HCT116 (cell line): Measurements from ENCODE around the gene TMEM204. TPM values are rescaled to one million over a fixed set of nuclear protein-coding genes. Genes with fewer than 3 reads are reported as not detected.

Experiments used
- ATAC-seq: fragments of 200-7000 bp; cut with Tn5 transposase; 2 replicates; pipeline ENCODE4 v1.9.1; 2020; ENCODE audit warnings: mild to moderate bottlenecking, moderate library complexity
- BruUV-seq: library from RNA; stranded (reverse); fragments of 400-500 nt; replicated peaks from 2 replicates; lab custom pipeline; 2021; lab: Mats Ljungman, UMichigan
- CTCF ChIA-PET: fragments of 300-600 bp; sonication (Branson Sonifier 250); formaldehyde crosslinking; loops from one replicate; lab custom pipeline; 2021; ENCODE audit warnings: antibody characterized with exemption; lab: Charles Lee
- POLR2A ChIA-PET: fragments of 300-600, 350-600 bp; sonication (Branson Sonifier 250); formaldehyde crosslinking; loops from one replicate; lab custom pipeline; 2021; ENCODE audit warnings: antibody characterized with exemption; lab: Charles Lee
- RAD21 ChIA-PET, 2 experiments: fragments of 300-600 bp; sonication (Branson Sonifier 250); formaldehyde crosslinking; loops; one replicate each; lab custom pipeline; 2023; ENCODE audit warnings: low total read pairs in 2 of 2; ENCODE audit not compliant: uncharacterized antibody in 2 of 2, unreplicated experiment in 2 of 2, low non-redundant PET in 1 of 2; lab: Charles Lee
- DNase-seq: peaks from one replicate; pipeline ENCODE4 v3.0.0-alpha.2; 2010; ENCODE audit warnings: low read depth, low spot score
- H2AFZ ChIP-seq: fragments of 200-600 bp; shearing (Covaris generic), sonication (generic); 2 replicates; pipeline ENCODE4 v1.6.1; 2017; ENCODE audit warnings: low read depth, mixed run types, mixed read lengths, antibody characterized with exemption, low read length; ENCODE audit not compliant: poor library complexity, severe bottlenecking
- H3K27ac ChIP-seq: 2 replicates; pipeline ENCODE4 v1.5.1; 2012; ENCODE audit warnings: low read depth, low read length
- H3K27me3 ChIP-seq: fragments of 200-600 bp; sonication (generic); 2 replicates; pipeline ENCODE4 v1.6.1; 2016; ENCODE audit warnings: mixed run types, low read length, mixed read lengths; ENCODE audit not compliant: insufficient read depth
- H3K36me3 ChIP-seq, 2 experiments: fragments of 200-500 bp in 1 of 2; fragments of 200-600 bp in 1 of 2; sonication (Bioruptor generic) in 1 of 2; sonication (generic) in 1 of 2; 2 replicates each; pipeline versions ENCODE4 v1.5.1 to v1.6.1; 2014 to 2016; ENCODE audit warnings: low read length in 2 of 2, inconsistent platforms in 1 of 2, mixed read lengths in 1 of 2, mixed run types in 1 of 2; ENCODE audit not compliant: insufficient read depth in 2 of 2, control insufficient read depth in 1 of 2
- H3K4me1 ChIP-seq, 2 experiments: fragments of 200-600 bp in 1 of 2; sonication (generic) in 1 of 2; 2 replicates each; pipeline versions ENCODE4 v1.5.1 to v1.6.1; 2012 to 2017; ENCODE audit warnings: low read length in 2 of 2, inconsistent platforms in 1 of 2, mild to moderate bottlenecking in 1 of 2, mixed read lengths in 1 of 2, mixed run types in 1 of 2, moderate library complexity in 1 of 2; ENCODE audit not compliant: insufficient read depth in 2 of 2, control insufficient read depth in 1 of 2
- H3K4me2 ChIP-seq: fragments of 200-600 bp; sonication (generic); 2 replicates; pipeline ENCODE4 v1.6.1; 2017; ENCODE audit warnings: mixed run types, low read length, mixed read lengths
- H3K4me3 ChIP-seq, 2 experiments: fragments of 200-600 bp in 1 of 2; sonication (generic) in 1 of 2; replicated peaks in 1 of 2; 2 replicates each; pipeline ENCODE4 v1.5.1; 2011 to 2016; ENCODE audit warnings: low read length in 2 of 2, control low read depth in 1 of 2, low read depth in 1 of 2, mild to moderate bottlenecking in 1 of 2, mixed read lengths in 1 of 2, mixed run types in 1 of 2
- H3K79me2 ChIP-seq: fragments of 200-600 bp; sonication (generic); 2 replicates; pipeline ENCODE4 v1.6.1; 2017; ENCODE audit warnings: mild to moderate bottlenecking, mixed run types, low read length, moderate library complexity, mixed read lengths; ENCODE audit not compliant: insufficient read depth
- H3K9ac ChIP-seq: fragments of 200-600 bp; sonication (generic); 2 replicates; pipeline ENCODE4 v1.6.1; 2016; ENCODE audit warnings: low read length, mixed read lengths
- H3K9me2 ChIP-seq: fragments of 200-600 bp; sonication (generic), shearing (Covaris generic); 2 replicates; pipeline ENCODE4 v1.6.1; 2017; ENCODE audit warnings: mixed run types, mild to moderate bottlenecking, moderate library complexity; ENCODE audit not compliant: insufficient read depth
- H3K9me3 ChIP-seq, 2 experiments: fragments of 200-500 bp in 1 of 2; fragments of 200-600 bp in 1 of 2; sonication (Bioruptor generic) in 1 of 2; sonication (generic) in 1 of 2; 2 replicates each; pipeline ENCODE4 v1.6.1; 2014 to 2017; ENCODE audit warnings: low read length in 2 of 2, mixed read lengths in 2 of 2, inconsistent platforms in 1 of 2, low read depth in 1 of 2, mild to moderate bottlenecking in 1 of 2, mixed run types in 1 of 2, moderate library complexity in 1 of 2; ENCODE audit not compliant: control insufficient read depth in 1 of 2, insufficient read depth in 1 of 2
- H4K20me1 ChIP-seq: fragments of 200-600 bp; sonication (generic), shearing (Covaris generic); 2 replicates; pipeline ENCODE4 v1.6.1; 2017; ENCODE audit warnings: mixed run types, mild to moderate bottlenecking, moderate library complexity; ENCODE audit not compliant: insufficient read depth
- CBX3 ChIP-seq: IDR thresholded peaks from 2 replicates; pipeline ENCODE4 v1.6.1; 2012; ENCODE audit warnings: low read depth
- CEBPB ChIP-seq: IDR thresholded peaks from 2 replicates; pipeline ENCODE4 v1.6.1; 2012; ENCODE audit warnings: low read depth
- EGR1 ChIP-seq: IDR thresholded peaks from 2 replicates; pipeline ENCODE4 v1.6.1; 2012; ENCODE audit warnings: low read depth
- ELF1 ChIP-seq: IDR thresholded peaks from 2 replicates; pipeline ENCODE4 v1.6.1; 2012; ENCODE audit warnings: low read depth, borderline replicate concordance
- EZH2 ChIP-seq: fragments of 200-600 bp; sonication (generic); IDR thresholded peaks from 2 replicates; pipeline ENCODE4 v1.6.1; 2017; ENCODE audit warnings: antibody characterized with exemption, mixed run types
- FOSL1 ChIP-seq: IDR thresholded peaks from 2 replicates; pipeline ENCODE4 v1.6.1; 2012; ENCODE audit warnings: low read depth
- JUND ChIP-seq: IDR thresholded peaks from 2 replicates; pipeline ENCODE4 v1.6.1; 2012
- POLR2A ChIP-seq: IDR thresholded peaks from 2 replicates; pipeline ENCODE4 v1.7.0; 2011; ENCODE audit warnings: borderline replicate concordance; ENCODE audit not compliant: insufficient read depth, insufficient read length; ENCODE audit errors: extremely low read depth
- POLR2AphosphoS5 ChIP-seq: IDR thresholded peaks from 2 replicates; pipeline ENCODE4 v1.6.1; 2011; ENCODE audit warnings: mild to moderate bottlenecking, low read depth, low read length, moderate library complexity
- RAD21 ChIP-seq: IDR thresholded peaks from 2 replicates; pipeline ENCODE4 v1.6.1; 2012; ENCODE audit warnings: low read depth, mild to moderate bottlenecking
- SIN3A ChIP-seq: IDR thresholded peaks from 2 replicates; pipeline ENCODE4 v1.6.1; 2012; ENCODE audit warnings: low read depth
- SRF ChIP-seq: IDR thresholded peaks from 2 replicates; pipeline ENCODE4 v1.6.1; 2012; ENCODE audit warnings: low read depth
- TCF7L2 ChIP-seq: IDR thresholded peaks from 2 replicates; pipeline ENCODE4 v1.7.0; 2011; ENCODE audit warnings: borderline replicate concordance, inconsistent platforms; ENCODE audit not compliant: insufficient read depth, insufficient read length; ENCODE audit errors: extremely low read depth
- ZFX ChIP-seq: fragments of 450-650 bp; IDR thresholded peaks from 2 replicates; pipeline ENCODE4 v1.6.1; 2017
- intact Hi-C: fragments of 100-400 bp; cut with micrococcal nuclease; formaldehyde crosslinking; loops from 2 replicates; pipeline ENCODE4 v1.10.0; 2022
- total RNA-seq: library from RNA; stranded (reverse); gene quantifications from one replicate; pipeline ENCODE4 v1.2.1, GENCODE V29; 2021; ENCODE audit not compliant: unreplicated experiment
- TF ChIP-seq, protein P1 (sequence below), 3 experiments: fragments of 200-600 bp in 1 of 3; sonication (generic) in 1 of 3; IDR thresholded peaks in 2 of 3; conservative IDR thresholded peaks in 1 of 3; 2 replicates each; pipeline ENCODE4 v1.5.1; 2012 to 2017; ENCODE audit warnings: low read depth in 2 of 3, low read length in 2 of 3, antibody characterized with exemption in 1 of 3, borderline replicate concordance in 1 of 3, control low read depth in 1 of 3, mild to moderate bottlenecking in 1 of 3, mixed read lengths in 1 of 3, mixed run types in 1 of 3, moderate library complexity in 1 of 3; ENCODE audit not compliant: insufficient read depth in 1 of 3
- TF ChIP-seq, protein P2 (sequence below): IDR thresholded peaks from 2 replicates; pipeline ENCODE4 v1.6.1; 2012; ENCODE audit warnings: low read depth
- TF ChIP-seq, protein P3 (sequence below): IDR thresholded peaks from 2 replicates; pipeline ENCODE4 v1.6.1; 2012

TMEM204 gene
- total RNA-seq, 1 experiment from 2014 or later, result 0.22 TPM

DNA sequence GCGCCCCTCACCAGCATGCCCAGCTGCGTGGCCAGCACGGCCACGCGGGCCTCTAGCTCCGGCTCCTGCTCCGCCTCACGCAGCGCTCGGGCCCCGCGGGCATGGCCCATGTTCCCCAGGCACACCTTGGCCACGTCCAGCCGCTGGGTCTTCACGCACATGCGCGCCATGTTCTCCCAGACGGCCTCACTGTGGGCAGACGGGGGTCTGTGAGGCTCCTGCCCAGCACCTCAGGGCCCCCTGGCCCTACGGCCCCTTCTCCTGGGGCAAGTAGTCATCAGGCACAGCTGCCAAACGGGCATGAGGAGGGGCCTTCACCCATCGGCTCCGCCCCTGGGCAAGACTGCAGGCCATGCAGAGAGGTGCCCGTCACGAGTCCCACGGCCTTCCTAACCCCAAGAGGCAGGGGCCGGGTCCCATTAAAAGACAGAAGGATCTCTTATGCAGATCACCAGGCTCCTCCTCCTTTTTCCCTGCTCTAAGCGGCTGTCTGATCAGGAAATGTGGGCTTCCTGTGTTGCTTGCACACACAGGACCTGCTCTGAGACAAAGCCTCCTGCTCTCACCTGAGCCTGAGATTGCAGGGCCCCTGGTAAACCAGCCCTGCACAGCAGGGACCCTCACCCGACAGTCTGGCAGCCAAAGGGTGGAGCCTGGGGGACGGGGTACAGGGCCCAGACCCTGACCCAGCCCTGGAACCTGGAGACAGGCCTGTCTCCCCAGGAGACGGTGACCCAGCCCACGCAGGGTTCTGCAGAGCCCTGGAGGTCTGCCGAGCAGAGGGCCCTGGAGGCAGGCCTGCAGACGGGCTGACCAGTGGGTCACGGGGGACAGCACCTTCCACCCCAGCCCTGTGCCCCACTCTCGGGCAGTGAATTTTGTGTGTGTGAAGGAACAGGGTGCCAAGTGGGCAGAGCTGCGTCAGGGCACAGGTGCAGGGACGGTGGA, 6.6 kb upstream of the TMEM204 start (continued):
- TF ChIP-seq EZH2, result no peak

DNA sequence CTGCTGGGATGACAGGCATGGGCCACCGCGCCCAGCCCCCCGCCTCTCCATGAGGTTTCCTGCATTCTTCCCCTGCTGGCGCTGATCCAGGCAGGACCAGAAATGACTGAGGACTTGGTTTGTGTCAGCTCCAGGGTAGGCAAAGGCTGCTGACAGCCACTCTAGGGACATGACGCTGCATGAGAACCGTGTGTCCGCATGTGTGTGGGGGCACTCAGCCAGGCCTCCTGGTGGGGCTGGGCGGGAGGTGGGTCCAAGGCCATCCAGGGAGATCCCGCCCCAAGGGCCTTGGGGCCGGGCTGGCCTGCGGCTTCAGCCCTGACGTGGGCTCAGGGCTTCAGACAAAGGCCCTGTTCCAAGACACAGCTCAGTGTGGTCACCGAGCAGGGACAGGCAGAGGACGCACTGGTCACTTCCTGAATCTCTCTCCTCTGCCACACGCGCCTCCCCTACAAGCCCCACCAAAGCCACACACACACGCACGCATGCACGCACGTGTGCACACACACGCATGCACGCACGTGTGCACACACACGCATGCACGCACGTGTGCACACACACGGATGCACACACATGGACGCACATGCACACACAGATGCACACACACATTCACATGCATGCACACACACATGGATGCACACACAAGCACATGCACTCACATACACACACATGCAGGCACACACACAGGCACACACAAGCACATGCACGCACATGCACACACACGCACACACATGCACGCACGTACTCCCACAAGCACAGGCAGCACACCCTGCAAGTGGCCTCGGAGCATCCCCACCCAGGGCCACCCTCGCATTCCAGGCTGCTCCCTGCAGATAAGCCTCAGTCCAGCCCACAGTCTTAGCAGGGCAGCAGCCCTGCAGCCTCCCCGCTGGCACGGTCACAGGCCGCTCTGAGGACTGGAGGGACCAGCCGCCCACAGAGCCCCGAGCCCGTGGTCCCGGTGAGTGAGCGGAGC, 5.3 kb upstream of the TMEM204 start:
- H3K4me1 ChIP-seq, result no peaks in the 10 kb centered on the region
- no peak overlapping the region for H3K4me3 ChIP-seq
- no peaks in the 10 kb centered on the region for H4K20me1 ChIP-seq
- POLR2A ChIA-PET, result no interaction called here
- H3K27ac ChIP-seq, result no peak overlapping the region
- H3K9me3 ChIP-seq, result no peaks in the 10 kb centered on the region
- no peaks in the 10 kb centered on the region for H3K9me2 ChIP-seq
- ATAC-seq (no peak), DNase-seq (no peak)
- no peaks in the 10 kb centered on the region for H3K36me3 ChIP-seq
- CTCF ChIA-PET, result no interaction called here
- H3K79me2 ChIP-seq, result no peaks in the 10 kb centered on the region
- no TSS peak for BruUV-seq
- H2AFZ ChIP-seq, result no peak overlapping the region
- intact Hi-C loops, result no loop called here
- H3K9ac ChIP-seq, result no peak overlapping the region
- no peak overlapping the region for H3K4me2 ChIP-seq
- H3K27me3 ChIP-seq, result no peaks in the 10 kb centered on the region
- RAD21 ChIA-PET, result no interaction called here
- TF ChIP-seq ZFX, result no peak
- no peak for TF ChIP-seq TCF7L2
- TF ChIP-seq POLR2A, result no peak
- TF ChIP-seq, protein P1, sequence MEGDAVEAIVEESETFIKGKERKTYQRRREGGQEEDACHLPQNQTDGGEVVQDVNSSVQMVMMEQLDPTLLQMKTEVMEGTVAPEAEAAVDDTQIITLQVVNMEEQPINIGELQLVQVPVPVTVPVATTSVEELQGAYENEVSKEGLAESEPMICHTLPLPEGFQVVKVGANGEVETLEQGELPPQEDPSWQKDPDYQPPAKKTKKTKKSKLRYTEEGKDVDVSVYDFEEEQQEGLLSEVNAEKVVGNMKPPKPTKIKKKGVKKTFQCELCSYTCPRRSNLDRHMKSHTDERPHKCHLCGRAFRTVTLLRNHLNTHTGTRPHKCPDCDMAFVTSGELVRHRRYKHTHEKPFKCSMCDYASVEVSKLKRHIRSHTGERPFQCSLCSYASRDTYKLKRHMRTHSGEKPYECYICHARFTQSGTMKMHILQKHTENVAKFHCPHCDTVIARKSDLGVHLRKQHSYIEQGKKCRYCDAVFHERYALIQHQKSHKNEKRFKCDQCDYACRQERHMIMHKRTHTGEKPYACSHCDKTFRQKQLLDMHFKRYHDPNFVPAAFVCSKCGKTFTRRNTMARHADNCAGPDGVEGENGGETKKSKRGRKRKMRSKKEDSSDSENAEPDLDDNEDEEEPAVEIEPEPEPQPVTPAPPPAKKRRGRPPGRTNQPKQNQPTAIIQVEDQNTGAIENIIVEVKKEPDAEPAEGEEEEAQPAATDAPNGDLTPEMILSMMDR (IDR thresholded peaks at IDR 0.05 in 2 of 3, conservative IDR thresholded peaks at IDR 0.05 in 1 of 3; ENCODE audit: borderline replicate concordance in 1 of 3, insufficient read depth in 1 of 3, low read depth in 2 of 3, low read length in 2 of 3), result no peak
- TF ChIP-seq SIN3A, result no peak
- no peak for TF ChIP-seq SRF
- no peak for TF ChIP-seq ELF1
- TF ChIP-seq EGR1, result no peak
- TF ChIP-seq RAD21, result no peak
- no peak for TF ChIP-seq FOSL1
- no peak for TF ChIP-seq CEBPB
- TF ChIP-seq, protein P2, sequence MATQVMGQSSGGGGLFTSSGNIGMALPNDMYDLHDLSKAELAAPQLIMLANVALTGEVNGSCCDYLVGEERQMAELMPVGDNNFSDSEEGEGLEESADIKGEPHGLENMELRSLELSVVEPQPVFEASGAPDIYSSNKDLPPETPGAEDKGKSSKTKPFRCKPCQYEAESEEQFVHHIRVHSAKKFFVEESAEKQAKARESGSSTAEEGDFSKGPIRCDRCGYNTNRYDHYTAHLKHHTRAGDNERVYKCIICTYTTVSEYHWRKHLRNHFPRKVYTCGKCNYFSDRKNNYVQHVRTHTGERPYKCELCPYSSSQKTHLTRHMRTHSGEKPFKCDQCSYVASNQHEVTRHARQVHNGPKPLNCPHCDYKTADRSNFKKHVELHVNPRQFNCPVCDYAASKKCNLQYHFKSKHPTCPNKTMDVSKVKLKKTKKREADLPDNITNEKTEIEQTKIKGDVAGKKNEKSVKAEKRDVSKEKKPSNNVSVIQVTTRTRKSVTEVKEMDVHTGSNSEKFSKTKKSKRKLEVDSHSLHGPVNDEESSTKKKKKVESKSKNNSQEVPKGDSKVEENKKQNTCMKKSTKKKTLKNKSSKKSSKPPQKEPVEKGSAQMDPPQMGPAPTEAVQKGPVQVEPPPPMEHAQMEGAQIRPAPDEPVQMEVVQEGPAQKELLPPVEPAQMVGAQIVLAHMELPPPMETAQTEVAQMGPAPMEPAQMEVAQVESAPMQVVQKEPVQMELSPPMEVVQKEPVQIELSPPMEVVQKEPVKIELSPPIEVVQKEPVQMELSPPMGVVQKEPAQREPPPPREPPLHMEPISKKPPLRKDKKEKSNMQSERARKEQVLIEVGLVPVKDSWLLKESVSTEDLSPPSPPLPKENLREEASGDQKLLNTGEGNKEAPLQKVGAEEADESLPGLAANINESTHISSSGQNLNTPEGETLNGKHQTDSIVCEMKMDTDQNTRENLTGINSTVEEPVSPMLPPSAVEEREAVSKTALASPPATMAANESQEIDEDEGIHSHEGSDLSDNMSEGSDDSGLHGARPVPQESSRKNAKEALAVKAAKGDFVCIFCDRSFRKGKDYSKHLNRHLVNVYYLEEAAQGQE, result no peak
- TF ChIP-seq JUND, result no peak
- TF ChIP-seq POLR2AphosphoS5, result no peak
- TF ChIP-seq CBX3, result no peak
- TF ChIP-seq, protein P3, sequence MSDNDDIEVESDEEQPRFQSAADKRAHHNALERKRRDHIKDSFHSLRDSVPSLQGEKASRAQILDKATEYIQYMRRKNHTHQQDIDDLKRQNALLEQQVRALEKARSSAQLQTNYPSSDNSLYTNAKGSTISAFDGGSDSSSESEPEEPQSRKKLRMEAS, result no peak
